ENCODE measurements around the gene KCNB1.

KCNB1 gene

GRCh38 chr20:49384437-49385434 is 97.7 kb downstream of the KCNB1 start:
- peak; percentile 13 for DNase-seq

GRCh38 chr20:49381558-49382493 is 100.6 kb downstream of the KCNB1 start:
- no peak for DNase-seq

GRCh38 chr20:49380337-49380780 is 102.1 kb downstream of the KCNB1 start:
- no peak for DNase-seq

GRCh38 chr20:49379338-49379737 is 103.1 kb downstream of the KCNB1 start:
- no peak for DNase-seq

- DNase-seq: no peak
These were observed 105.1 kb downstream of the KCNB1 start for GRCh38 chr20:49377326-49377725.

GRCh38 chr20:49375170-49375569 is 107.3 kb downstream of the KCNB1 start:
- DNase-seq: no peak

GRCh38 chr20:49372095-49372734 is 110.3 kb downstream of the KCNB1 start:
- no peak for DNase-seq

GRCh38 chr20:49368596-49368995 is 113.9 kb downstream of the KCNB1 start:
- DNase-seq: no peak

GRCh38 chr20:49367113-49367512 is 115.4 kb downstream of the KCNB1 start:
- DNase-seq: no peak

GRCh38 chr20:49366687-49367086 is 115.8 kb downstream of the KCNB1 start:
- no peak for DNase-seq

- DNase-seq: no peak
These were observed 120.4 kb downstream of the KCNB1 start for GRCh38 chr20:49361862-49362660.

GRCh38 chr20:49360242-49360968 is 122.1 kb downstream of the KCNB1 start:
- DNase-seq: no peak

- DNase-seq: no peak
These were observed 125.8 kb downstream of the KCNB1 start for GRCh38 chr20:49356676-49357075.

- no peak for DNase-seq
These were observed 127.8 kb downstream of the KCNB1 start for GRCh38 chr20:49354673-49355072.

- no peak for DNase-seq
These were observed 129.1 kb downstream of the KCNB1 start for GRCh38 chr20:49353348-49353747.

- no peak for DNase-seq
These were observed 129.7 kb downstream of the KCNB1 start for GRCh38 chr20:49352751-49353150.

- no peak for DNase-seq
These were observed 130.7 kb downstream of the KCNB1 start for GRCh38 chr20:49351775-49352174.

- no peak for DNase-seq
These were observed 132.7 kb downstream of the KCNB1 start for GRCh38 chr20:49349694-49350252.

- no peak for DNase-seq
These were observed 133.4 kb downstream of the KCNB1 start for GRCh38 chr20:49349078-49349477.

GRCh38 chr20:49348563-49348962 is 133.9 kb downstream of the KCNB1 start:
- no peak for DNase-seq

GRCh38 chr20:49347156-49347555 is 135.3 kb downstream of the KCNB1 start:
- no peak for DNase-seq

All from KG1 (cell line).